HT-29 (cell line): ENCODE data around the gene APBA3. TPM values are rescaled to one million over a fixed set of nuclear protein-coding genes. Genes with fewer than 3 reads are reported as not detected.

Experiments used
- DNase-seq: peaks from one replicate; pipeline ENCODE4 v3.0.0-alpha.2; 2015; ENCODE audit warnings: low spot score
- small RNA-seq: library from RNA; depleted of rRNA; stranded (forward); fragments of <200 nt; gene quantifications from one replicate; pipeline ENCODE3, GENCODE V24; 2014
- total RNA-seq: library from RNA; depleted of rRNA; stranded (reverse); fragments of >200 nt; shearing (Covaris generic); gene quantifications from 2 replicates; pipeline ENCODE4 v1.2.3, GENCODE V29; 2014; rRNA removed

The APBA3 gene
- total RNA-seq, 1 experiment from 2014 or later, result 31.4 TPM

DNA sequence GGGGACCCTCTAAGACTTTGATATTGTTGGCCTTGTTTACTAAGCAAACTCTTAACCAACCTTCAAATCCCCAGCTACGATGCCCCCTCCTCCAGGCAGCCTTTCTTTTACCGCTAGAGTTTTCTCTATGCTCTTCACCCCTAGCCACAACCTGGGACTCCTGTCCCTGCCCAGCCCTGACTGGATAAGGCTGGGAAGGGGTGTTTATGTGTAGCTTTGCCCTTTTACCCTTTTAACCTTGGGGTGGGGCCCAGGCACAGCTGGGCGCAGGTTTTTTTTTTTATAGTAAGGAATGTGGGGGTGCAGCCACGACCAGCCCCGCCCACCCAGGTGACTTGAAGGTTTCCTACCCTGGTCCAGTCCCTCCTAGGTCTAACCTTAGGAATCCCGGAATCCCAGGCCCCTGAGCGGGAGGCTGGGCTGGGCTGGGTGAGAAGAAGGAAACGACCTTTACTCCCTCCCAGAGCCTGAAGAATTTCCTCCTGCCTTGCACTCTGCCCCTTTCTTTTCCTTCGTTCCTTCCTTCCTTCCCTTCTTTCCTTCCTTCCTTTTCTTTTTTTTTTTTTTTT, 41.1 kb downstream of the APBA3 start:
- peak; percentile 88 for DNase-seq

DNA sequence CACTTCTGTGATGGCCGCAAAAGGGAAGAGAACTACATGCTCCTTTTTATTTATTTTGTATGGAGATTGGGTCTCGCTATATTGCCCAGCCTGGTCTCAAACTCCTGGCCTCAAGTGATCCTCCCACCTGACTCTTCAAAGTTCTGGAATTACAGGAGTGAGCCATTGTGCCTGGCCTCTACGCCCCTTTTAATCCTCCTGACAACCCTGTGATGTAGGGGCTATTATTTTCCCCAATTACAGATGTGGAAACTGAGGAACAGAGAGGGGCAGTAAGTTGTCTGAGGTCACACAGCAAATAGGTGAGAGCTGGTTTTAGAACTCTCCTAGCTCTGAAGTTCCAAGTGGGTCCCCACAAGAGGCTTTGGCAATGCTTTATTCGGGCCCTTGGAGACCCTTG, 41.6 kb downstream of the APBA3 start:
- DNase-seq, result no peak

GRCh38 chr19:3716147-3716668, 45.3 kb downstream of the APBA3 start:
- DNase-seq, result no peak

DNA sequence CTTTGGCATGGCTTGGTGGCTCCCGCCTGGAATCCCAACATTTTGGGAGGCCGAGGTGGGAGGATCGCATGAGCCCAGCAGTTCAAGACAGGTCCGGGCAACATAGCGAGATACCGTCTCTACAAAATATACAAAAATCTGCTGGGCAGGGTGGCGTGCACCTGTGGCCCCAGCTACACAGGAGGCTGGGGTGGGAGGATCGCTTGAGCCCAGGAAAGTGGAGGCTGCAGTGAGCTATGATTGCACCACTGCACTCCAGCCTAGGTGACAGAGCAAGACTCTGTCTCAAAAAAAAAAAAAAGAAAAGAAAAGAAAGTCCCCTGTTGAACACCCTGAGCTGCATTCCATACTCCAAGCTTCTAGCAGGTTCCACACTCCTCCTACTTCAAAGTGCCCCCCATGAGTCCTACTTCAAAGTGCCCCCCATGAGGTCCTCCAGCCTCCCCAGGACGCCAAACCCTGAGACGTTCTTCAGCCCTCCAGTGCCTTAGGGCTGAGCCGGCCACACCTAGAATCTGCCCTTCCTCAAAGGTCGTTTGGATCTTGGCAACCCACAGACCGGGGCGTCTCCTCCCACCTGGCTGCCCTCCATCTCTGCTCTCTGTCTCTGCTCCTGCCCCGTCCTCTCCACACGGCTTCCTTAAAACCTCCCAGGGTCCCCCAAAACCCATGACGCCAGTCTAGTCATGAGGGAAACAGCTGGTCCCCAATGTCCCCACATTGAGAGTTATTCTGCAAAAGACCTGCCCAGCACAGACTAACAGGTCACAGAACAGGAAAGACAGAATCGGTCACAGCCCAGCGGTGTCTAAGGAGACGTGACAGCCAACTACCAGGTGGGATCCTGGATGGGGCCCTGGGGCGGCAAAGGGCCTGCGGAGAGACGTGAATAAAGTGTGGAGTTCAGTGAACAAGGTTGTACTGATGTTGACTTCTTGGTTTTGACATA, 48.6 kb downstream of the APBA3 start:
- DNase-seq, result peak; percentile 50

GRCh38 chr19:3710265-3710812, 51.2 kb downstream of the APBA3 start:
- peak; percentile 96 for DNase-seq

- peak; percentile 87 for DNase-seq
Measured at GRCh38 chr19:3708207-3708931, 53.1 kb downstream of the APBA3 start, which contains the start of gene TJP3. TSS of gene TJP3 (plus strand) at chr19:3708384. CDS start at chr19:3728433, 20,049 bp downstream.

GRCh38 chr19:3707868-3708206, 53.7 kb downstream of the APBA3 start:
- DNase-seq, result no peak

DNA sequence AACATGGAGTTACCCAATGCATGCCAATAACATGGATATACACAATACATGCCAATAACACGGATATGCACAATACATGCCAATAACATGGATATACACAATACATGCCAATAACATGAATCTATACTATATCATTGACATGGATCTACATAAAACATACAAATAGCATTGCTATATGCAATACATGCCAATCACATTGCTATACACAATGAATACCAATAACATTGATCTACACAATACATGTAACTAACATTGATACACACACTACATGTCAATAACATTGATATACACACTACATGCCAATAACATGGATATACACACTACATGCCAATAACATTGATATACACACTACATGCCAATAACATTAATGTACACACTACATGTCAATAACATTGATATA, 60.3 kb downstream of the APBA3 start:
- DNase-seq, result no peak

Small RNA genes within 50 kb of the gene (small RNA-seq; reads per million reads assigned to genes)
- not detected for gene AC005777.1

Other genes with a start within 250 kb of the APBA3 start
- gene TEKTIP1, start 222.5 kb downstream of the APBA3 start, total RNA-seq, result not detected in 2 replicates
- 177 and 185 TPM in 2 replicates for gene MFSD12, start 204.1 kb downstream of the APBA3 start, total RNA-seq
- gene HMG20B, start 188.7 kb downstream of the APBA3 start, total RNA-seq, result 120 and 152 TPM in 2 replicates
- gene GIPC3, start 176.2 kb downstream of the APBA3 start, total RNA-seq, result not detected in 2 replicates
- not detected in 2 replicates for gene TBXA2R, start 154.8 kb downstream of the APBA3 start, total RNA-seq
- gene CACTIN, start 134.9 kb downstream of the APBA3 start, total RNA-seq, result 54.7 and 55.5 TPM in 2 replicates
- gene PIP5K1C, start 61.2 kb downstream of the APBA3 start, total RNA-seq, result 18.0 and 18.9 TPM in 2 replicates
- 127 and 139 TPM in 2 replicates for gene TJP3, start 53.3 kb downstream of the APBA3 start, total RNA-seq
- gene MRPL54, start 990 bp upstream of the APBA3 start, total RNA-seq, result 50.7 and 59.5 TPM in 2 replicates
- not detected in 2 replicates for gene RAX2, start 10.5 kb upstream of the APBA3 start, total RNA-seq
- gene MATK, start 24.7 kb upstream of the APBA3 start, total RNA-seq, result 0.92 TPM in 1 of 2 replicates, not detected in the other
- not detected in 2 replicates for gene ZFR2, start 107.3 kb upstream of the APBA3 start, total RNA-seq
- gene ATCAY, start 119.0 kb upstream of the APBA3 start, total RNA-seq, result not detected in 2 replicates
- not detected in 2 replicates for gene NMRK2, start 171.4 kb upstream of the APBA3 start, total RNA-seq
- 75.4 and 84.8 TPM in 2 replicates for gene DAPK3, start 209.4 kb upstream of the APBA3 start, total RNA-seq
- gene EEF2, start 223.8 kb upstream of the APBA3 start, total RNA-seq, result 2,153 and 2,165 TPM in 2 replicates
- 40.6 and 40.8 TPM in 2 replicates for gene PIAS4, start 246.0 kb upstream of the APBA3 start, total RNA-seq